Ureter (tissue), 1 donor: Measurements from ENCODE around the gene JARID2. TPM values are rescaled to one million over a fixed set of nuclear protein-coding genes. Genes with fewer than 3 reads are reported as not detected.
"Not testable (repeated sequence)": the region's sequence is repeated elsewhere in the genome, so short reads cannot be mapped to it uniquely, and the experiment has no call there.

Source experiments
- DNase-seq: peaks from one replicate; pipeline ENCODE4 v3.0.0-alpha.2; 2020; ENCODE audit warnings: low spot score
- total RNA-seq: library from RNA; stranded (reverse); gene quantifications from one replicate; pipeline ENCODE4 v1.2.4, GENCODE V29; 2023
- donor health status: DM: yes; HTN: yes; CAD: no.

JARID2 gene
- total RNA-seq, 1 donor from 2014 or later: 17.5 TPM

- DNase-seq: no peak
Observed at GRCh38 chr6:15309611-15310283, 63.9 kb downstream of the JARID2 start.

- no peak for DNase-seq
Observed at GRCh38 chr6:15310680-15311079, 64.8 kb downstream of the JARID2 start.

GRCh38 chr6:15312500-15312899 lies 66.6 kb downstream of the JARID2 start:
- DNase-seq: no peak

GRCh38 chr6:15313367-15313766 lies 67.5 kb downstream of the JARID2 start:
- no peak for DNase-seq

GRCh38 chr6:15316754-15317153 lies 70.9 kb downstream of the JARID2 start:
- no peak for DNase-seq

- no peak for DNase-seq
Observed at GRCh38 chr6:15317251-15317650, 71.4 kb downstream of the JARID2 start.

- no peak for DNase-seq
Observed at GRCh38 chr6:15317934-15318902, 72.3 kb downstream of the JARID2 start.

GRCh38 chr6:15319677-15320076 lies 73.8 kb downstream of the JARID2 start:
- DNase-seq: no peak

GRCh38 chr6:15320693-15321092 lies 74.8 kb downstream of the JARID2 start:
- no peak for DNase-seq

GRCh38 chr6:15322184-15322583 lies 76.3 kb downstream of the JARID2 start:
- no peak for DNase-seq

GRCh38 chr6:15322781-15323536 lies 77.1 kb downstream of the JARID2 start:
- DNase-seq: no peak

- not testable (repeated sequence) for DNase-seq
Observed at GRCh38 chr6:15323611-15324010, 77.7 kb downstream of the JARID2 start.

GRCh38 chr6:15324427-15324985 lies 78.6 kb downstream of the JARID2 start:
- DNase-seq: no peak

- no peak for DNase-seq
Observed at GRCh38 chr6:15325540-15325955, 79.7 kb downstream of the JARID2 start.

- DNase-seq: no peak
Observed at GRCh38 chr6:15326067-15326614, 80.3 kb downstream of the JARID2 start.

- no peak for DNase-seq
Observed at GRCh38 chr6:15327271-15327670, 81.4 kb downstream of the JARID2 start.

GRCh38 chr6:15329197-15329671 lies 83.4 kb downstream of the JARID2 start:
- DNase-seq: no peak

- DNase-seq: no peak
Observed at GRCh38 chr6:15330174-15330944, 84.5 kb downstream of the JARID2 start.

GRCh38 chr6:15331143-15331542 lies 85.3 kb downstream of the JARID2 start:
- no peak for DNase-seq

GRCh38 chr6:15331629-15332251 lies 85.9 kb downstream of the JARID2 start:
- DNase-seq: no peak
